PC-9 (cell line): ENCODE measurements around the gene C4orf54.

Source experiments
- CTCF ChIP-seq: fragments of 200-600 bp; sonication (generic); conservative IDR thresholded peaks from 2 replicates; pipeline ENCODE4 v1.6.1; 2017; ENCODE audit warnings: mixed run types, antibody characterized with exemption, mild to moderate bottlenecking, moderate library complexity
- EZH2 ChIP-seq: fragments of 200-600 bp; sonication (generic); IDR thresholded peaks from 2 replicates; pipeline ENCODE4 v1.8.0; 2017; ENCODE audit warnings: antibody characterized with exemption, low read depth

- TF ChIP-seq CTCF: no peak
- TF ChIP-seq EZH2: no peak
Measured at GRCh38 chr4:99608417-99608816, 49.2 kb downstream of the C4orf54 start.
